HG03064 (cell line): ENCODE data around the gene HLX.

Experiments used
- ATAC-seq: cut with Tn5 transposase; IDR thresholded peaks from one replicate; pipeline ENCODE4 v1.9.1; 2021; ENCODE audit warnings: low read depth; ENCODE audit not compliant: unreplicated experiment

HLX gene

GRCh38 chr1:220921498-220921897, 42.3 kb downstream of the HLX start:
- no peak for ATAC-seq

- ATAC-seq, result no peak
These were observed 42.9 kb downstream of the HLX start for GRCh38 chr1:220921971-220922635.

DNA sequence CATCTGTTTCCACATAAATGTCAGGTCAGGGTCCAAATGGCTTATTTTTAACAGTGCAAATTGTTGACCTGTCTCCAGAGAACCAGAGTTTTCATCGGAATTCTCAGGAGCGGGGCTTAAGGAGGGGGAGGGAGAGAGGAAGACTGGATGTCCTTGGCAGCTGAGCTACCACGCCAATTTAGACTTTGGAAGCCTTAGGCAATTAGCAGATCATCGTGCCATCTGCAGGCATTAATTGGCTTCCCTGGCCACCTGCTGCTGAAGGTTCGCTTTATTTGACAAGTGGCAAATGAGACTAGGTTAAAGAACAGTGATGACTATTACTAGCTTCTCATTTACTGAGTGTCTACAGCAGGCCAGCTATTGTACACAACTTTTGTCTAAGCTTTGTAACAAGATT, 43.7 kb downstream of the HLX start:
- ATAC-seq, result no peak

DNA sequence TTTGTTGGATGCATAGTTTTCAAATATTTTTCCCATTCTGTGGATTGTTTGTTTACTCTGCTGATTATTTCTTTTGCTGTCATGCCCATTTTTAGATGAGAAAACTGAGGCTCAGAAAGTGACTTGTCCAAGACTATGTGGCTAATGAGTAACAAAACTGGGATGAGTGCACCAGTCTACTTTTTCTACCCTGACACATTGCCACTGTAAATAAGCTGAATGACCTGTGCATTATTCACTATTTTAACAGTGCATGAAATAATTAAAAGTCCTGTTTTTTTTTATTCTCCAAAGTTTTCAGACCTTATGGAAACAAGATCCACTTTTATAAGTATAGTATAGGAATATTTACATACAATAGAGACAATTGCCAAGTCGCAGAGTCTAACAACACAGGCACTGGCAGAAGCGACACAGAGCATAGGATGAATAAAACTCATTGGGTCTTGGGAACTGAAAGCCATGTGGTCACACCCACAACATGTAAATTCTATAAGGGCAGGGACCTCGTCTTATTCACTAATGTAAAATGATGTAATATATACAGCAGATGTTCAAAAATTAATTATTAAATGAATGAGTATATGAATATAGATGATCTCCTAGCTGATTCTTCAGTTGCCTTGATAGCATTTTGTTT, 45.2 kb downstream of the HLX start:
- no peak for ATAC-seq

DNA sequence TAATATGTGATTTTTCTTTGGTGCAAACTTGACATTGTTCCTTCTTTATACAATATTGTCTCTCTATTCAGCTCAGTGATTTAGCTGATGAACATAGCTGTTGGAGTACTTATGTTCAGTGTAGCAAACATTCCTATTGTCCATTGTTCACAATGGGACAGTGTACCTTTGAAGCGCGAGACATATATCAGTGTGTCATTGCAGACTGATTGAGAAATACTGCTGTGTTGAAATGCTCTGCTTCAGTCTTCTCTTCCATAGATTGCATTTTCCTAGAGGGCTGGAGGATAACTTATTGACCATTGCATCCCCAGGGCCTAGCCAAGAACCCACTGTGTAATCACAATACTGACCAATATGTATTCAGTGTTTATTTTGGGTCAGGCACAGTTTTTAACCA, 46.5 kb downstream of the HLX start:
- ATAC-seq, result no peak

DNA sequence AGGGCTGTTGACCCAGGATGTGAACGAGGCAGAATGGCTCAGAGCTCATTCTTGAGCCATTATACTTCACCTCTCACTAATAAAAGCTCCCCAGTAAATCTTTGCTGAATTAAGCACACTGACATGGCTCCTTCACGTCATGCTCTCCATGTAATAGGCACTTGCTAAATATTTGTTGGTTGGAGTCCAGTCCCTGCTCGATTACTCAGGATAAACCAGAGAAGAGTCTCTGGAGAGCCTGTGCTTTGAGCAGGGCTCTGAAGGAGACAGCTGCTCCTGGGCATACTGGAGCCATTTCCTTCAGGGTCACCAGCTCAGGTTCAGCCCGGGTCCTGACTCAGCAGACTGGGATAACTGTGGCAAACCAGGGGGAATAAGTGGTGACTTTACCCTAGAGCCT, 46.9 kb downstream of the HLX start:
- no peak for ATAC-seq

- ATAC-seq, result no peak
These were observed 48.2 kb downstream of the HLX start for GRCh38 chr1:220927442-220927841.

- ATAC-seq, result no peak
These were observed 49.1 kb downstream of the HLX start for GRCh38 chr1:220928320-220928719.

DNA sequence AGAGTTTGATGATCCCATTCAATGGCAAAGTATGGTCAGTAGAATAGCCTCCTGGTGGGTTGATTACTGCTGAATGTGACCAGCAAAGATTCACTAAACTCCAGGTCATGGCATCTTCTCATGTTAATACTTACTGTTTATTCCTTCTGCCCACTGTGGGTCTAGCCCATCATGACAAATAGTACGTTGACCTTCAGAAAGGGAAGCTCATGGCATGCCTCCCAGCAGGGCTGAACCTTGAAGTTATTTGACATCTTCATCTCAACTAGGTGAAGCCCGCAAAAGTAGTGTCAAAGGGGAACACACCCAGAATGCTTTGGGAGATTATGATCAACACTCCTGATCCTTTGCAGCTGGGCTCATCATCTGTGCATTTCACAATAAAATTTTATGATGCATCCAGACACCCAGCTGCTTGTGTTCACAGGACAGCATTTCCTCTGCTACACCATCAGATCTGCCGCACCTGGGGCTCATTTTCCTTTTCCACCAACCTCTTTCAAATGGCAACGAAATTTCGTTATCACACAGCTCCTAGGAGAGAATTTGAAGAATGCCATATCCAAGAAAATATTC, 49.6 kb downstream of the HLX start:
- no peak for ATAC-seq

- no peak for ATAC-seq
These were observed 50.1 kb downstream of the HLX start for GRCh38 chr1:220929304-220929703.
